IPS DF 6.9 (cell line): ENCODE measurements around the gene LMNTD1.

Experiments used
- DNase-seq: peaks from one replicate; pipeline ENCODE4 v3.0.0-alpha.2; 2013; ENCODE audit warnings: low read depth, low spot score
- H3K27ac ChIP-seq: one replicate; pipeline ENCODE4 v1.5.1; 2013; ENCODE audit warnings: low read length, control low read depth
- H3K27me3 ChIP-seq: 2 replicates; pipeline ENCODE4 v1.6.1; 2013; ENCODE audit warnings: mild to moderate bottlenecking, low read length; ENCODE audit not compliant: control insufficient read depth, insufficient read depth
- H3K36me3 ChIP-seq: 2 replicates; pipeline ENCODE4 v1.6.1; 2013; ENCODE audit warnings: low read length; ENCODE audit not compliant: control insufficient read depth, insufficient read depth
- H3K4me1 ChIP-seq: 2 replicates; pipeline ENCODE4 v1.6.1; 2013; ENCODE audit warnings: low read length; ENCODE audit not compliant: control insufficient read depth, insufficient read depth
- H3K4me3 ChIP-seq: 2 replicates; pipeline ENCODE4 v1.5.1; 2013; ENCODE audit warnings: mild to moderate bottlenecking, low read length
- H3K9me3 ChIP-seq: 2 replicates; pipeline ENCODE4 v1.6.1; 2013; ENCODE audit warnings: low read length, inconsistent platforms; ENCODE audit not compliant: control insufficient read depth, insufficient read depth
- WGBS: extraction: QIAGEN DNeasy Blood & Tissue Kit; methylation state at CpG from one replicate; pipeline ENCODE4 v1.1.7; 2013; ENCODE audit warnings: mixed read lengths, missing lambda C conversion rate; ENCODE audit not compliant: insufficient read length, insufficient coverage; 5-methylcytosine and 5-hydroxymethylcytosine counted together

LMNTD1 gene

GRCh38 chr12:25518512-25518911, 34.6 kb downstream of the LMNTD1 start:
- H3K27ac ChIP-seq = no peak overlapping the region
- no peaks in the 10 kb centered on the region for H3K9me3 ChIP-seq
- H3K36me3 ChIP-seq = no peaks in the 10 kb centered on the region
- H3K27me3 ChIP-seq = no peaks in the 10 kb centered on the region
- DNase-seq = no peak
- H3K4me1 ChIP-seq = no peaks in the 10 kb centered on the region
- H3K4me3 ChIP-seq = no peak overlapping the region
- WGBS = no CpG with 5 or more reads among the region's 5 CpGs

- Histone ChIP-seq H3K36me3 (no peaks in the 10 kb centered on the region), H3K4me3 (no peak overlapping the region), H3K27me3 (no peaks in the 10 kb centered on the region), H3K9me3 (no peaks in the 10 kb centered on the region), H3K27ac (no peak overlapping the region), H3K4me1 (no peaks in the 10 kb centered on the region)
- no peak for DNase-seq
- WGBS = no CpG with 5 or more reads among the region's 1 CpG
These were observed 48.3 kb downstream of the LMNTD1 start for GRCh38 chr12:25504744-25505143.

- no peaks in the 10 kb centered on the region for H3K36me3 ChIP-seq
- no peaks in the 10 kb centered on the region for H3K4me1 ChIP-seq
- no peaks in the 10 kb centered on the region for H3K27me3 ChIP-seq
- no peak for DNase-seq
- H3K27ac ChIP-seq = no peak overlapping the region
- no peak overlapping the region for H3K4me3 ChIP-seq
- no peaks in the 10 kb centered on the region for H3K9me3 ChIP-seq
These were observed 49.4 kb downstream of the LMNTD1 start for GRCh38 chr12:25503666-25504065.

GRCh38 chr12:25502596-25502995, 50.5 kb downstream of the LMNTD1 start:
- DNase-seq = no peak
- WGBS = no CpG with 5 or more reads among the region's 1 CpG
- H3K36me3 ChIP-seq = no peaks in the 10 kb centered on the region
- H3K9me3 ChIP-seq = no peaks in the 10 kb centered on the region
- H3K27me3 ChIP-seq = no peaks in the 10 kb centered on the region
- H3K4me1 ChIP-seq = no peaks in the 10 kb centered on the region
- H3K4me3 ChIP-seq = no peak overlapping the region
- no peak overlapping the region for H3K27ac ChIP-seq

GRCh38 chr12:25502118-25502517, 51.0 kb downstream of the LMNTD1 start:
- no peaks in the 10 kb centered on the region for H3K36me3 ChIP-seq
- H3K4me3 ChIP-seq = no peak overlapping the region
- no peaks in the 10 kb centered on the region for H3K9me3 ChIP-seq
- H3K27me3 ChIP-seq = no peaks in the 10 kb centered on the region
- no peaks in the 10 kb centered on the region for H3K4me1 ChIP-seq
- no peak for DNase-seq
- no CpG with 5 or more reads among the region's 3 CpGs for WGBS
- no peak overlapping the region for H3K27ac ChIP-seq

- no peaks in the 10 kb centered on the region for H3K27me3 ChIP-seq
- H3K4me1 ChIP-seq = no peaks in the 10 kb centered on the region
- DNase-seq = no peak
- WGBS = no CpG with 5 or more reads among the region's 1 CpG
- no peaks in the 10 kb centered on the region for H3K9me3 ChIP-seq
- no peak overlapping the region for H3K27ac ChIP-seq
- H3K4me3 ChIP-seq = no peak overlapping the region
- H3K36me3 ChIP-seq = no peaks in the 10 kb centered on the region
These were observed 51.5 kb downstream of the LMNTD1 start for GRCh38 chr12:25501549-25501948.

- DNase-seq = no peak
- H3K4me1 ChIP-seq = no peaks in the 10 kb centered on the region
- no peak overlapping the region for H3K4me3 ChIP-seq
- no CpG with 5 or more reads among the region's 6 CpGs for WGBS
- H3K27me3 ChIP-seq = no peaks in the 10 kb centered on the region
- H3K9me3 ChIP-seq = no peaks in the 10 kb centered on the region
- no peak overlapping the region for H3K27ac ChIP-seq
- no peaks in the 10 kb centered on the region for H3K36me3 ChIP-seq
These were observed 52.4 kb downstream of the LMNTD1 start for GRCh38 chr12:25500651-25501050.

GRCh38 chr12:25497021-25497420, 56.1 kb downstream of the LMNTD1 start:
- no peaks in the 10 kb centered on the region for H3K9me3 ChIP-seq
- H3K27me3 ChIP-seq = no peaks in the 10 kb centered on the region
- H3K27ac ChIP-seq = no peak overlapping the region
- H3K36me3 ChIP-seq = no peaks in the 10 kb centered on the region
- no peak overlapping the region for H3K4me3 ChIP-seq
- DNase-seq = no peak
- H3K4me1 ChIP-seq = no peaks in the 10 kb centered on the region
- no CpG with 5 or more reads among the region's 7 CpGs for WGBS

- WGBS = no CpG with 5 or more reads among the region's 5 CpGs
- H3K9me3 ChIP-seq = no peaks in the 10 kb centered on the region
- H3K36me3 ChIP-seq = no peaks in the 10 kb centered on the region
- H3K27me3 ChIP-seq = no peaks in the 10 kb centered on the region
- no peak for DNase-seq
- H3K4me3 ChIP-seq = no peak overlapping the region
- no peak overlapping the region for H3K27ac ChIP-seq
- no peaks in the 10 kb centered on the region for H3K4me1 ChIP-seq
These were observed 56.9 kb downstream of the LMNTD1 start for GRCh38 chr12:25496098-25496587.

- Histone ChIP-seq H3K4me3 (no peak overlapping the region), H3K4me1 (no peaks in the 10 kb centered on the region), H3K27ac (no peak overlapping the region), H3K36me3 (no peaks in the 10 kb centered on the region), H3K27me3 (no peaks in the 10 kb centered on the region), H3K9me3 (no peaks in the 10 kb centered on the region)
- WGBS = no CpG with 5 or more reads among the region's 1 CpG
- DNase-seq = no peak
These were observed 57.6 kb downstream of the LMNTD1 start for GRCh38 chr12:25495331-25496097.

GRCh38 chr12:25494926-25495325, 58.2 kb downstream of the LMNTD1 start:
- Histone ChIP-seq H3K27ac (no peak overlapping the region), H3K4me1 (no peaks in the 10 kb centered on the region), H3K9me3 (no peaks in the 10 kb centered on the region), H3K27me3 (no peaks in the 10 kb centered on the region), H3K4me3 (no peak overlapping the region), H3K36me3 (no peaks in the 10 kb centered on the region)
- no peak for DNase-seq
- no CpG with 5 or more reads among the region's 2 CpGs for WGBS
